AG09319 (cell line): Measurements from ENCODE around the gene LRBA.
"Not testable (repeated sequence)": the region's sequence is repeated elsewhere in the genome, so short reads cannot be mapped to it uniquely, and the experiment has no call there.

Experiments
- DNase-seq: peaks from one replicate; pipeline ENCODE4 v3.0.0-alpha.2; 2010; ENCODE audit warnings: low read depth; ENCODE audit errors: extremely low read depth
- CTCF ChIP-seq: IDR thresholded peaks from 2 replicates; pipeline ENCODE4 v1.5.1; 2011; ENCODE audit warnings: low read depth, mild to moderate bottlenecking, inconsistent platforms, low read length, moderate library complexity

Gene LRBA

GRCh38 chr4:150999086-150999485, 16.0 kb downstream of the LRBA start:
- no peak for TF ChIP-seq CTCF
- no peak for DNase-seq

DNA sequence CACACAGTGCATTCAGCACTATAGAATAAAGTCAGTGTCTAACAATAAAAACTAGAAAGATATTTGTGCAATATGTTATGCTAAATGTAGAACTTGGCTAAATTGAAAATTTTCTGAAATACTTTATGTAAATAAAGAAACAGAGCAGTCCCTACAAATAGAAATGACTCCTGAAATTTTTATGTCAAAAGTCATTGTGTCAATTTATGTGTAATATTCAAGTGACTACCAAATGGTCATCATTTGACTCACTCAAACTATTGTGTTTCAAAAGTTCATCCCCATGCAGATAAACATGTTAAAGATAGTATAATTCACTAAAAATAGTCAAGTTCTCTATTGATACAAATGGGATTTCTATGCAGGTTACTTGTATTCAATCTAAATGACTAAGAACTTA, 17.9 kb downstream of the LRBA start:
- no peak for TF ChIP-seq CTCF
- DNase-seq = no peak

- no peak for DNase-seq
- TF ChIP-seq CTCF = no peak
Observed at GRCh38 chr4:150994721-150995120, 20.4 kb downstream of the LRBA start.

GRCh38 chr4:150993577-150993976, 21.5 kb downstream of the LRBA start:
- DNase-seq = not testable (repeated sequence)

DNA sequence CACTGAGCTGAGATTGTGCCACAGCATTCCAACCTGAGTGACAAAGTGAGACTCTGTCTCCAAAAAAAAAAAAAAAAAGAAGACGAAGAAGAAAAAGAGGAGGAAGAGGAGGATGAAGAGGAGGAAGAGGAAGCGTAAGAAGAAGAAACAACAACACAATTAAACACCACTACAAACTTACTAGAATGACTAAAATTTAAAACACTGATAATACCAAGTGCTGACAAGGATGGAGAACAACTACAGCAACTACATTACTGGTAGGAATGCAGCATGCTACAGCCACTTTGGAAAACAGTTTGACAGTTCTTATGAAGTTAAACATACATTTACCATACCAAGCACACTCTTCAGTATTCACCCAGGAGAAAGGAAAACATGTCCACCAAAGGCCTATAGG, 24.1 kb downstream of the LRBA start:
- TF ChIP-seq CTCF = no peak
- DNase-seq = no peak

DNA sequence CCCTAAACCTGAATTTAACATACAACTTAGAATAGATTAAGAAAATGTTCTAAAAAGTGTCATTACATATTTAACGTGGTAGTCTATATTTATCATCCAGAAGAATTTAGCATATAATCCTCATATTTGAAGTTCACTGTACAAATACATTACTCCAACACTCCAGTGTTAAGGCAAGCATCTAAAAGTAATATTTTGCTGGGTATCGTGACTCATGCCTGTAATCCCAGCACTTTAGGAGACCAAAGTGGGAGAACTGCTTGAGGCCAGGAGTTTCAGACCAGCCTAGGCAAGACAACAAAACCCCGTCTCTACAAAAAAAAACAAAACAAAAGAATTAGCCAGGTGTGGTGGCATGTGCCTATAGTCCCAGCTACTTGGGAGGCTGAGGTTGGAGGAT, 24.8 kb downstream of the LRBA start:
- no peak for DNase-seq
- no peak for TF ChIP-seq CTCF

DNA sequence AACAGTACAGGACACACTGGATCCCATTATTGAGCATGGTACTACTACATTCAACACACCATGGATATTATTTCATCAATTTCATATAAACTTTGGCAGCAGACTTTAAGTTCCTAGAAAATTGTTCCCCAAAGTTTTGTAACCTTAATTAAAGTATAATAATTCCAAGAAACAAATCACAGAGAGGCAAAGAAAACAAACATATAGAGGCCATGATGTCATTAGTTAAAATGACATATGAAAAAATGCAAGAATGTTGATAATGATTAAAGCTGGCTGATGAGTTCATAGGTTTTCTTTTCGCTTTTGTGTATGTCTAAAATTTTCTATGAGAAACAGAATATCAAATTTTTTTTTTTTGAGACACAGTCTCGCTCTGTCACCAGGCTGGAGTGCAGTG, 26.8 kb downstream of the LRBA start:
- DNase-seq = no peak
- no peak for TF ChIP-seq CTCF

DNA sequence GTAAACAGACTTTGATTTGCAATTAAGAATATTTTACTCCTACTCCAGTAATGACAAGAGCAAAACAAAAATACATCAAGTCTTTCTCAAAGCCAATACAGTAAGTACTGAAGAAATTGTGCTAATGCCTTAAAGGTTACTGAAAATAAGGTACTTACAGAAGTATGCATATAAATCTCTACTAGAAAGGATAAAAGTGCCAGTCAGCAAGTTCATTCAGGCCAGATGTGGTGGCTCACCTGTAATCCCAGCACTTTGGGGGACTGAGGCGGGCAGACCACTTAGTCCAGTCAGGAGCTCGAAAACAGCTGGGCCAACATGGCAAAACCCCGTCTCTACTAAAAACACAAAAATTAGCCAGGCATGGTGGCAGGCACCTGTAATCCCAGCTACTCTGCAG, 27.9 kb downstream of the LRBA start:
- TF ChIP-seq CTCF = no peak
- no peak for DNase-seq
